Putamen (tissue), 1 donor: ENCODE data around the gene GNG13.
"Not testable (repeated sequence)": the region's sequence is repeated elsewhere in the genome, so short reads cannot be mapped to it uniquely, and the experiment has no call there.

Experiments
- DNase-seq: peaks from one replicate; pipeline ENCODE4 v3.0.0-alpha.2; 2016; ENCODE audit warnings: low spot score

The GNG13 gene

GRCh38 chr16:776824-777223 is 23.7 kb downstream of the GNG13 start:
- DNase-seq, result no peak

GRCh38 chr16:776298-776697 is 24.2 kb downstream of the GNG13 start:
- not testable (repeated sequence) for DNase-seq

DNA sequence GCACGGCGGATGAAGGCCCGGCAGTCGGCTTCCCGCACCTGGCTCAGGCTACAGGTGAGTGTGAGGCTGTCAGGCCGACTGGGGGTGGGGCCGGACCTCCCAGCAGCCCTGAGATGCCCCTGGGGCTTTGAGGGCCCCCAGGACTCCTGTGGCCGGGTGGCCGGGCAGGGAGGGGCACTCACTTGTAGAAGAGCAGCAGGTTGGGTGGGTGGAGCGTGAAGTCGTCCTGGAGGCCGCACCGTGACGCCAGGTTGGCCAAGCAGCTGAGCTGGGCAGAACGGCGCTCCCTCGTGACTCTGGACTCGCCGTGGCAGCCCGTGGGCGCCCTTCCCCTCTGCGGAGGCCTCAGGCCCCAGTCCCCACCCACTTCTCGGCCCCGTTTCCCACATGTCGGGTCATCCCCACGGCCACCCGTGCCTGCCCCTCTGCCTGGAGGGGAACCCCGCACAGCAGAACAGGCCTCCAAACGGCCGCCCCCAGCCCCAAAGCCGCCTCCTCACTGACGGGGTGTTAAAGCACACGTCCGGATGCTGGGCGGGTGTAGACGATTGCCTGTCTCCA is 25.2 kb downstream of the GNG13 start:
- no peak for DNase-seq

GRCh38 chr16:774086-775001 is 26.2 kb downstream of the GNG13 start:
- no peak for DNase-seq

DNA sequence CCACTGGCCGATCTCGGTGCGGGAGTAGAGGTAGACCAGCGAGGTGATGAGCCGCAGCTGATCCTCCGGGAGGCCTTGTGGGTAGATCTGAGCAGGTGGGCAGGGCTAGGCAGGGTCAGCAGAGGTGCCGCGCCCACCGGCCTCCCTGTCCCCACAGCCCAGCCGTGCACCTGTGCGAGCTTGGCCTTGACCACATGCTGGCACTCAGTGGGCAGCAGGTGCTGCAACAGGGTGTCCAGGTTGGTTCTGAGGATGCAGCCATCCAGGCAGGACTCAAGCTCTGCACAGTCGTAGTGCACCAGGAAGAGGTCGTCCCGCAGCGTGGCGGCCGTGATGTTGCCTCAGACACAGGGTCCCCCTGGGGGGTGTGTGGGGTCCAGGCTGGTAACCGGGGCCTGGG is 27.6 kb downstream of the GNG13 start:
- no peak for DNase-seq

- no peak for DNase-seq
Measured at GRCh38 chr16:770411-770810, 30.1 kb downstream of the GNG13 start.

- DNase-seq, result no peak
Measured at GRCh38 chr16:769934-770333, 30.6 kb downstream of the GNG13 start.

GRCh38 chr16:769184-769784 is 31.2 kb downstream of the GNG13 start:
- DNase-seq, result no peak

- DNase-seq, result no peak
Measured at GRCh38 chr16:768428-768827, 32.1 kb downstream of the GNG13 start.

GRCh38 chr16:767743-768235 is 32.7 kb downstream of the GNG13 start:
- no peak for DNase-seq

- DNase-seq, result no peak
Measured at GRCh38 chr16:766820-767640, 33.5 kb downstream of the GNG13 start.

DNA sequence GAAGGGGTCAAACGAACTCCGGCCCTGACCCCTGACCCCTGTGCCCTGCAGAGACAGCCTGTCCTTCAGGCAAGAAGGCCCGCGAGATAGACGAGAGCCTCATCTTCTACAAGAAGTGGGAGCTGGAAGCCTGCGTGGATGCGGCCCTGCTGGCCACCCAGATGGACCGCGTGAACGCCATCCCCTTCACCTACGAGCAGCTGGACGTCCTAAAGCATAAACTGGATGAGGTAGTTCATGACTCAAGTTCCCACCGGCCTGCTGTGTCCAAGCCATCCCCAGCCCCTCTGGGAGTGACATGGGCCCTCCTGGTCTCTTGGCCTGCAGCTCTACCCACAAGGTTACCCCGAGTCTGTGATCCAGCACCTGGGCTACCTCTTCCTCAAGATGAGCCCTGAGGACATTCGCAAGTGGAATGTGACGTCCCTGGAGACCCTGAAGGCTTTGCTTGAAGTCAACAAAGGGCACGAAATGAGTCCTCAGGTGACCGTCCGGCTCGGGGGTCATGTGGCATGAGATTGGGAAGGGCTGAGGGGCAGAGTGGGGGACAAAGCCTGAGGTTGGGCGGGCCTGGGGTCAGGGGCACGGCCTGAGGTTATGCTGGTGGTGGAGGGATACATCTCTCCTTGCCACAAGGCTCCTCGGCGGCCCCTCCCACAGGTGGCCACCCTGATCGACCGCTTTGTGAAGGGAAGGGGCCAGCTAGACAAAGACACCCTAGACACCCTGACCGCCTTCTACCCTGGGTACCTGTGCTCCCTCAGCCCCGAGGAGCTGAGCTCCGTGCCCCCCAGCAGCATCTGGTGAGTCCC is 34.3 kb downstream of the GNG13 start:
- no peak for DNase-seq

GRCh38 chr16:765488-765865 is 35.1 kb downstream of the GNG13 start:
- no peak for DNase-seq

DNA sequence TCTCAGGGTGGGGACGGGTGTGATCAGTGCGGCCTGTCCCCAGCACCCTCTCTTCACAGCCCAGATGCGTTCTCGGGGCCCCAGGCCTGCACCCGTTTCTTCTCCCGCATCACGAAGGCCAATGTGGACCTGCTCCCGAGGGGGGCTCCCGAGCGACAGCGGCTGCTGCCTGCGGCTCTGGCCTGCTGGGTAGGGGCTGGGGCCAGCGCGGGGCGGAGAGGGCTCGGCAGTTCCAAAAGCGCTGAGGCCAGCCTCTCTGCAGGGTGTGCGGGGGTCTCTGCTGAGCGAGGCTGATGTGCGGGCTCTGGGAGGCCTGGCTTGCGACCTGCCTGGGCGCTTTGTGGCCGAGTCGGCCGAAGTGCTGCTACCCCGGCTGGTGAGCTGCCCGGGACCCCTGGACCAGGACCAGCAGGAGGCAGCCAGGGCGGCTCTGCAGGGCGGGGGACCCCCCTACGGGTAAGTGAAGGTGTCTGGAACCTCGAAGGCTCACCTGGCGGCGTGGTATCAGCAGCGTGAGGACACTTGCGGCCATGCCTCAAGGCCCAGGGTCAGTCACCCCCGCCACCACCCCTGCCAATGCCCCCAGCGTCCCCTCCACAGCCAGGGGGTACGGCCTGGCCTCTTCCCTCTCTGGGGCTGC is 35.6 kb downstream of the GNG13 start:
- no peak for DNase-seq

GRCh38 chr16:764184-764750 is 36.3 kb downstream of the GNG13 start:
- no peak for DNase-seq

- DNase-seq, result no peak
Measured at GRCh38 chr16:763369-764183, 37.0 kb downstream of the GNG13 start.

DNA sequence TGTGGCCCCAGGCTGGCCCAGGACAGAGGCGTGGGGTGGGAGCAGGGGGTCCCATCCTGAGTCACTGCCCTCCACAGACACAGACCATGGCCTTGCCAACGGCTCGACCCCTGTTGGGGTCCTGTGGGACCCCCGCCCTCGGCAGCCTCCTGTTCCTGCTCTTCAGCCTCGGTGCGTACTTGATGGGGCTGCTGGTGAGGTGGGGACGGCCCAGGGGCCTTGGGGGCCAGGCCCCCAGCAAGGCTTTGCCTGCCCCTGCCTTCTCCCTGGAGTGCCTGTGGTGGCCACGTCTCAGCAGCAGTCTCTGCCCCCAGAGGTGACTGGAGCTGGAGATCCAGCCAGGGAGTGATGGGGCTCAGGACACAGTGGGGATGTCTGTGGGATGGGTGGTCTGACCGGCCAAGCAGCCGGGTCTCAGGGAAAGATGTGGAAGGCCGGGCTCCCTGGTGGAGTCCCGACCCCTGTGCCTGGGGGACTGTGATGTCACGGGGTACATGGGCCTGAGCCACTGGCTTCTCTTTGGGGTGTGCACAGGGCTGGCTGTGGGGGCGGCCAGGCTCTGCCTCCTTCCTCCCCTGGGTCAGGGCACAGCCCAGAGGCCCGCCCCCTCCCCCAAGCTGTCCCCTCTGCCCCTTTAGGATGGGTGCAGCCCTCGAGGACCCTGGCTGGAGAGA is 37.8 kb downstream of the GNG13 start:
- no peak for DNase-seq

GRCh38 chr16:761625-762513 is 38.7 kb downstream of the GNG13 start:
- no peak for DNase-seq
